ENCODE measurements around the gene RHOB. TPM values are rescaled to one million over a fixed set of nuclear protein-coding genes. Genes with fewer than 3 reads are reported as not detected.

The RHOB gene
- total RNA-seq, 1 donor from 2014 or later = 204 TPM

DNA sequence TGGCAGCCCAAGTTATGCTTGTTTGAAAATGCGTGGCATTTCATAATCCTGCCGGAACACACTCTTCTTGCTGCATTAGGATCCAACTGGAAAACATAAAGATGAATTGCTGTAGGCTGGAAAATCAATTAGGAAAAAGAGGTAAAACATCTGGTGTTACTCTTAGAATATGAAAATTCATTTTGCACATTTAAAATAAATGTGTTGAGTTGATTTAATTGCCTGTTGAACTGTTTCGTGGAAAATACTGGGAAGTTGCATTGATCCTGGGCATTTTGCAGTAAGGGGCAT, 4.1 kb downstream of the RHOB start:
- Histone ChIP-seq H3K36me3 (ENCODE audit: control insufficient read depth, insufficient read depth, low read length) (peaks cover 3% of the 10 kb centered on the region), H3K4me3 (ENCODE audit: low read depth, low read length) (no peak overlapping the region), H3K27me3 (ENCODE audit: control insufficient read depth, insufficient read depth, low read length) (no peaks in the 10 kb centered on the region)
- TF ChIP-seq, protein P1, sequence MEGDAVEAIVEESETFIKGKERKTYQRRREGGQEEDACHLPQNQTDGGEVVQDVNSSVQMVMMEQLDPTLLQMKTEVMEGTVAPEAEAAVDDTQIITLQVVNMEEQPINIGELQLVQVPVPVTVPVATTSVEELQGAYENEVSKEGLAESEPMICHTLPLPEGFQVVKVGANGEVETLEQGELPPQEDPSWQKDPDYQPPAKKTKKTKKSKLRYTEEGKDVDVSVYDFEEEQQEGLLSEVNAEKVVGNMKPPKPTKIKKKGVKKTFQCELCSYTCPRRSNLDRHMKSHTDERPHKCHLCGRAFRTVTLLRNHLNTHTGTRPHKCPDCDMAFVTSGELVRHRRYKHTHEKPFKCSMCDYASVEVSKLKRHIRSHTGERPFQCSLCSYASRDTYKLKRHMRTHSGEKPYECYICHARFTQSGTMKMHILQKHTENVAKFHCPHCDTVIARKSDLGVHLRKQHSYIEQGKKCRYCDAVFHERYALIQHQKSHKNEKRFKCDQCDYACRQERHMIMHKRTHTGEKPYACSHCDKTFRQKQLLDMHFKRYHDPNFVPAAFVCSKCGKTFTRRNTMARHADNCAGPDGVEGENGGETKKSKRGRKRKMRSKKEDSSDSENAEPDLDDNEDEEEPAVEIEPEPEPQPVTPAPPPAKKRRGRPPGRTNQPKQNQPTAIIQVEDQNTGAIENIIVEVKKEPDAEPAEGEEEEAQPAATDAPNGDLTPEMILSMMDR (IDR thresholded peaks at IDR 0.05; ENCODE audit: insufficient read depth, low read length, poor library complexity, severe bottlenecking) = no peak
- DNase-seq (ENCODE audit: low read depth) = no peak

- DNase-seq (ENCODE audit: low read depth) = no peak
- Histone ChIP-seq H3K4me3 (ENCODE audit: low read depth, low read length) (no peak overlapping the region), H3K36me3 (ENCODE audit: control insufficient read depth, insufficient read depth, low read length) (peaks cover 3% of the 10 kb centered on the region), H3K27me3 (ENCODE audit: control insufficient read depth, insufficient read depth, low read length) (no peaks in the 10 kb centered on the region)
- TF ChIP-seq, protein P1 (IDR thresholded peaks at IDR 0.05; ENCODE audit: insufficient read depth, low read length, poor library complexity, severe bottlenecking) = no peak
These were observed 4.5 kb downstream of the RHOB start for GRCh38 chr2:20451341-20451740.

- TF ChIP-seq, protein P1 (IDR thresholded peaks at IDR 0.05; ENCODE audit: insufficient read depth, low read length, poor library complexity, severe bottlenecking) = no peak
- Histone ChIP-seq H3K36me3 (ENCODE audit: control insufficient read depth, insufficient read depth, low read length) (peaks cover 3% of the 10 kb centered on the region), H3K27me3 (ENCODE audit: control insufficient read depth, insufficient read depth, low read length) (no peaks in the 10 kb centered on the region), H3K4me3 (ENCODE audit: low read depth, low read length) (no peak overlapping the region)
- no peak for DNase-seq (ENCODE audit: low read depth)
These were observed 5.1 kb downstream of the RHOB start for GRCh38 chr2:20451761-20452499.

GRCh38 chr2:20452551-20452950, 5.7 kb downstream of the RHOB start:
- no peak for DNase-seq (ENCODE audit: low read depth)
- Histone ChIP-seq H3K36me3 (ENCODE audit: control insufficient read depth, insufficient read depth, low read length) (peaks cover 3% of the 10 kb centered on the region), H3K27me3 (ENCODE audit: control insufficient read depth, insufficient read depth, low read length) (no peaks in the 10 kb centered on the region), H3K4me3 (ENCODE audit: low read depth, low read length) (no peak overlapping the region)
- TF ChIP-seq, protein P1 (IDR thresholded peaks at IDR 0.05; ENCODE audit: insufficient read depth, low read length, poor library complexity, severe bottlenecking) = peak; percentile 43

- TF ChIP-seq, protein P1 (IDR thresholded peaks at IDR 0.05; ENCODE audit: insufficient read depth, low read length, poor library complexity, severe bottlenecking) = no peak
- peaks cover 3% of the 10 kb centered on the region for H3K36me3 ChIP-seq (ENCODE audit: control insufficient read depth, insufficient read depth, low read length)
- H3K27me3 ChIP-seq (ENCODE audit: control insufficient read depth, insufficient read depth, low read length) = no peaks in the 10 kb centered on the region
- no peak for DNase-seq (ENCODE audit: low read depth)
- H3K4me3 ChIP-seq (ENCODE audit: low read depth, low read length) = no peak overlapping the region
These were observed 6.2 kb downstream of the RHOB start for GRCh38 chr2:20453087-20453486.
